HG03103 (cell line): ENCODE data around the gene SART3.
"Not testable (repeated sequence)": the region's sequence is repeated elsewhere in the genome, so short reads cannot be mapped to it uniquely, and the experiment has no call there.

Experiments
- ATAC-seq: cut with Tn5 transposase; IDR thresholded peaks from one replicate; pipeline ENCODE4 v1.9.1; 2021; ENCODE audit warnings: low read depth; ENCODE audit not compliant: unreplicated experiment

Gene SART3

GRCh38 chr12:108564724-108565123 is 3.8 kb upstream of the SART3 start:
- ATAC-seq: no peak

- no peak for ATAC-seq
Measured at GRCh38 chr12:108563804-108564151, 2.8 kb upstream of the SART3 start.

DNA sequence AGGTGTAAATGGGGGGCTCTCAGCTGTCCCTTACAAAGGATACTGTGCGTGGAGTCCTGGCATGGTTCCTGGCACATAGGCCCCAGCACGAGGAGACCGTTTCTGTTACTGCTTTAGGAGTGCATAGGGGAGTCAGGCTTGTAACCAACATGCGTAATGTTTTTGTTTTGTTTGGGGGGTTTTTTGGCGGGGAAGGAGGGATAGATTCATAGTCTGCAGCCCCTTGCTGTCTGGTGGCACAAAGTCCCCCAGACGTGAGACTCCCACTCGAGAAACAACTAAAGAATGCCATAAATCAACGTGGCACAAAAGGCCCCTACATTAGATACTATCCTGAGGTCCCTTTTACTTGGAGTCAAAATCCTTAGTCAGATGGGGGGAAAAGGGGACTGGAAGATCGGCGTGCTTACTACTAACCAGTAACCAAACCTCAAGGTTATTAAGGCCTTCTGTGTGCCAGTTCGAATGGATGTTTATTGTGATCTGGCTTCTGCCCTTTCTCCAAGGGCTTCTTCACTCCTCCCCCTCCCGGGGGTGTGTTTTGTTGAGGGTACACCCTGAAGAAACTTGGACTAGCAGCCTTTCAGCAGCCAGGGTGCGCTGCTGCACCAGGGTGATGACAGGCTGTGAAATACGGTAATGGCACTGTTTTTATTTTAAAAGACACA is 2.3 kb upstream of the SART3 start:
- no peak for ATAC-seq

- ATAC-seq: peak; percentile 46
Measured at GRCh38 chr12:108562348-108563135, 1.6 kb upstream of the SART3 start, which contains the start of gene ISCU. TSS of gene ISCU (plus strand) at chr12:108562596. CDS start at chr12:108562623, 27 bp downstream.

GRCh38 chr12:108561852-108562347 is 927 bp upstream of the SART3 start:
- no peak for ATAC-seq

- ATAC-seq: no peak
Measured at GRCh38 chr12:108560321-108560721, 652 bp downstream of the SART3 start.

GRCh38 chr12:108559748-108560147 is 1.2 kb downstream of the SART3 start:
- ATAC-seq: no peak

- ATAC-seq: no peak
Measured at GRCh38 chr12:108559007-108559655, 1.8 kb downstream of the SART3 start.

DNA sequence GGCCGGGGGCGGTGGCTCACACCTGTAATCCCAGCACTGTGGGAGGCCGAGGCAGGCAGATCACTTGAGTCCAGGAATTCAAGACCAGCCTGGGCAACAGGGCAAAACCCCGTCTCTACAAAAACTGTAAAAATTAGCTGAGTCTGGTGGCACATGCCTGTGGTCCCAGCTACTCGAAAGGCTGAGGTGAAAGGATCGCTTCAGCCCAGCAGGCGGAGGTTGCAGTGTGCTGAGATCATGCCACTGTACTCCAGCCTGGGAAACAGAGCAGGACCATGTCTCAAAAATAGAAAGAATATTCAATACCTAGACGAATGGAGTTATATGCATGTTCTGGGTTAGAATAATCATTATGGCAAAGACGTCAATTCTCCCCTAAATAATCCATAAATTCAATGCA is 5.6 kb downstream of the SART3 start:
- not testable (repeated sequence) for ATAC-seq

- no peak for ATAC-seq
Measured at GRCh38 chr12:108553799-108554198, 7.2 kb downstream of the SART3 start.

- no peak for ATAC-seq
Measured at GRCh38 chr12:108551535-108551934, 9.4 kb downstream of the SART3 start.

GRCh38 chr12:108548954-108549521 is 11.9 kb downstream of the SART3 start:
- no peak for ATAC-seq

DNA sequence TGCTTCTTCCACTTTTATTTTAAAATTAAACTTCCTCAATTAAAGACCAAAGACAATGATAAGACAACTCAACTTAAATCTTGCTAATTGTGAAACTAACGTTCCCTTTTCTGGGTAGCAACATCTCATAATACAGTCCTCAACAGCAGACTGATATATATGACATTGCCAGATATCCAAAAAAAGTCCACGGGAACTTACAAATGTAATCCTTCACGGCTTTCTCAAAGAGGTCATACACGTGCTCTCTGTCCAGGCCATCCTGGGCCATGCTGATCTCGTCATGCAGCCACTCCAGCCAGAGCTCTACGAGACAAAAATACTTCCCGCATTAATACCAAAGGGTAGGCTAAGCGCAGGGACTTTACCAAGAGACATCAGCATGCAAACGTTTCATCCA is 13.3 kb downstream of the SART3 start:
- no peak for ATAC-seq

DNA sequence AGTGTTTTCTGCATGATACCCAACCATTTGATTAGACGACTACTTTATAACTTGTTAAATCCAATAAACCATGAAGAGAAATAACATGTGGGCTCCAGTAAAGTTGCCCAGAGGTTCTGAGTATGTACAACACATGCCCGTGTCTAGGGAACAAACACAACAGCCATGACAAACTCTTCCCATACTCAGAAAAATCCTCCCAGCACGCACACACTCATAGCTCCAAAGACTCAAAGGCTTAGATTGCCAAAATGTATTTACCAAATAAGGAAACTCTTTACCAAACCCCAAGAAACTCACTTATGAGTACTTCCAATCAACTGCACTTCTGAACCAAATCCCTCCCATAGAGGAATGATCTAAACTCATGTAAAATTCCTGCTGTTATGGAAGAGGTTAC is 17.3 kb downstream of the SART3 start:
- no peak for ATAC-seq

- no peak for ATAC-seq
Measured at GRCh38 chr12:108542320-108542719, 18.7 kb downstream of the SART3 start.

- ATAC-seq: no peak
Measured at GRCh38 chr12:108538616-108539195, 22.3 kb downstream of the SART3 start.

DNA sequence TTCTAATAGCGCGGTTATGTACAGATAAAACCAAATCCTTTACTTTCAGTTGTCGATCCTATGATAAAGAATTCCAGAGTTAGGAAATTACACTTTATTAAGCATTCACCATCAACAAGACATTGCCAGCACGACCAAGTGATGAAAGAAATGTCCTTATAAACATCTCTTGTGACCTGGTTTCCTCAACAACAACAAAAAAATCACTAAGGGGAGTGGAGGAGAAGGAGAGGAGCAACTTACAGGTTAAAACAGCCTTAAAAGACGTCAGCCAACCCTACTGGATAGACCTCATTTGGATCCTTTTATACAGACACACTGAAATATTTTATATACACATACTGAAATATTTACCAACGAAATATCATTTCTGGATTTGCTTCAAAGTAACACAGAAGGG is 22.8 kb downstream of the SART3 start:
- ATAC-seq: no peak

DNA sequence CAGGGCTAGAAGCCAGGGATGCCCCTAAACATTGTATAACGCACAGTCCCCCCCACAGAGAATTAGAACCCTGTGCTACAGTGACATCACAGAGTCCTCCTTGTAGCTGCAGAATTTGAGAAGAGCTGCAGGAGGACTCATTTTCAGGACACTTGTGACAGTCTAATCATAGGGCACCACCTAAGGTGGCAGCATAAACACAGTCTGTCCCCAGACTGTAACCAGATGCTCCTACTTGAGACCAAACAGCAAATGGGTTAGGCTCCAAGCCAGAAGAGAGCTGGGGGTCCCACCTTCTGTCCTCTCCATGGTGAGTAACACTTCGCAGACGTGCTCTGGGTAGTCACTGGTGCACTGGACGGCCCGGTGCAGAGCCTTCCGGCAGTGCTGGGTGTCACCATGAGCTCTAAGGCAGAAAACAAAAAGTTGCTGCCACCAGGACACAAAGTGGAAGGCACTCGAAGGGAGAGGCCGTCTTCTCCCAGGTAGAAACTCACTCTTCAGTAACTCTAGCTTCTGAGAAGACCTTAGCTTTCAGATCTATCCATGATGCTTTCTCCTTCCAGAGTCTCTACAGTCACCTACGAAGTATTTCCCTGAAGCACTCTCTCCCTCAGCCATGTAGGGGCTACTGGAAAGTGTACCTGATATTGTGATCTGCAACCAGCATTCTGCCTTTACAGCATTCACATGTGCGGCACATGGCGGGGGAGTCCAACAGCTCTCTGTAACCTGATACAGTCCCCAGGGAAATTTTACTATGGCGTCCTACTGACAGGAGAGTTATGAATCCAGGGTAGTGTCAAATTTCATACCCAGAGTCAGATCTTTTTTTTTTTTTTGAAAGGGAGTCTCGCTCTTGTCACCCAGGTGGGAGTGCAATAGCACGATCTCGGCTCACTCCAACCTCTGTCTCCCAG is 28.8 kb downstream of the SART3 start:
- no peak for ATAC-seq

DNA sequence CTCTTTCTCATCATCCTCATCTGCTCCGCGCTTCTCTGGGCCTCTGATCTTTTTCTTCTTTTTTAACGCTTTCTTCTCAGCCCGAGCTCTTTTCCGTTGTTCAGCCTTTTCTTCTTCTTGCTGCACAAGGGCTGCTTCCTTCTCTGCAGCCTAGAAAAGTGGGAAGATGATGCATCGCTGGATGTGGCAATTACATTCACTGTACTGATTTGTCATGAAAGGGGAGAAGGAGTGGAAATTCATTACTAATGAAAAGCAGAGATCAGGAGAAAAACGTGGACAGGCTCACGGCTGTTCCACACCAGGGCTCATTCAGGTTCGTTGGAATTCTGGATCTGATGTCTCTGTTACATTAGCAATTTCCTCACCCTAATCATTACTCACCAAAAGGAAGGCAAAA is 30.8 kb downstream of the SART3 start:
- ATAC-seq: no peak

DNA sequence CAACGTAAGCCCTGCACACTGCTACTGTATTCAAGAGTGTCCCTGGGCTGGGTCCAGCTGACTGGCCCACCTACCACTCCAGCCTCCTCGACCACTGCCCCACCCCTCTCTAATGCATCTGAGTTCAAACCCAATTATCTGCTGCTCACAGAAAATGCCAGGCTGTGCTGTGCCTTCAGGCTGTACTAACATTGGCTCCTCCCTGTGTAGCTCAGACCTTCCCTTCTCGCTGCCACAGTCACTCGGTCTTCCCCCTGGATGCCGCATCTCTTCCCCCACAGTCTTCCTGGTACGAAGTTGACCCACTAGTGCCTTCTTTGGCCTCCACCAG is 33.8 kb downstream of the SART3 start:
- ATAC-seq: no peak
